ENCODE results near the gene ILDR2. TPM values are rescaled to one million over a fixed set of nuclear protein-coding genes. Genes with fewer than 3 reads are reported as not detected.

The ILDR2 gene
- total and polyA plus RNA-seq, 9 of the 15 experiments (the other 6 are each of a cell fraction or from before 2014, with no cell fraction given) = 0.03 to 0.31 (median 0.18) TPM; not detected in 2

DNA sequence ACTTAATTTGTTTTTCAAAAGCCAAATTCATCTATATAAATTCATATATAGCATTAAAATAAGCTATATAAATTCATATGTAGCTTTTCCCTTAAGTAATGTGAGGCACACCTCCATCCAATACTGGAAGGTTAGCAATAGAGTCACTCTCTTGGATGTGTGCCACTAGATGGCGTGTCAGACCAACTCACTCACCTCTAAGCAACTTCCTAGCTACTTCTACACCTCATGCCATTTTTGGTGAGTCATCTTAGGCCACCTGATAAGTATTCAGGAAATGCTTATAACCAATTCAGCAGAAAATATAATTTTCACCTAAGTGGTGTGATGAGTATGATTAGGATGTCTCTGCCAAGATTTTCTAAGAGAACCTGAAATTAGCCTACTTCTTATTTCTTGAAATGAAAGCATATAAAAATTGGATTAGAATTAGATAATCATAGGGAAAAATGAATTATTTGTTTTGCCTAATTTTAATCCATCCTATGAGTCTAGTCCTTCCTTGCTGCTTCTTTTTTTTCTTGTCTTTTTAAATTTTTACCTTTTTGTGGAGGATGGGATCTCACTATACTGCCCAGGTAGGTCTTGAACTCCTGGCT is 64.8 kb downstream of the ILDR2 start (continued):
- TF ChIP-seq NFE2L1 (tag; IDR thresholded peaks at IDR 0.05; ENCODE audit: borderline replicate concordance, low read depth) (peak; percentile 63), SPI1 (IDR thresholded peaks at IDR 0.05; ENCODE audit: borderline replicate concordance, low read depth, low read length) (0 out of 2 replicates have a peak, but pooled peaks have one; percentile 8), BACH1 (tag; IDR thresholded peaks at IDR 0.05) (peak; percentile 63; the same call in 1 of the 2 replicates), ESRRA (IDR thresholded peaks at IDR 0.05; ENCODE audit: borderline replicate concordance, low read depth) (no peak), IFI16 (CRISPR knock-in tag; IDR thresholded peaks at IDR 0.05) (no peak), PRMT5 (CRISPR knock-in tag; IDR thresholded peaks at IDR 0.05) (no peak), MCM7 (IDR thresholded peaks at IDR 0.05) (no peak), TOE1 (IDR thresholded peaks at IDR 0.05; ENCODE audit: borderline replicate concordance) (no peak), TOE1 (CRISPR knock-in tag; IDR thresholded peaks at IDR 0.05; ENCODE audit: borderline replicate concordance, low read depth) (no peak), CHD2 (IDR thresholded peaks at IDR 0.05; ENCODE audit: low read depth, low read length) (no peak), ZNF79 (CRISPR knock-in tag; IDR thresholded peaks at IDR 0.05; ENCODE audit: low read depth) (no peak), ILK (tag; IDR thresholded peaks at IDR 0.05; ENCODE audit: borderline replicate concordance, low read depth) (no peak), ARID2 (IDR thresholded peaks at IDR 0.05) (peak; percentile 53), MIER1 (IDR thresholded peaks at IDR 0.05; ENCODE audit: low read depth) (0 out of 2 replicates have a peak, but pooled peaks have one; percentile 35), MAFG (tag; conservative IDR thresholded peaks at IDR 0.05) (peak; percentile 97), YY1 (IDR thresholded peaks at IDR 0.05; ENCODE audit: borderline replicate concordance in 1 of 3, control insufficient read depth in 1 of 3, extremely low read depth in 1 of 3, insufficient read depth in 3 of 3, insufficient read length in 1 of 3, insufficient replicate concordance in 2 of 3, low read depth in 1 of 3, low read length in 2 of 3) (peak in 1 of 3 experiments; percentile 43), SMARCA4 (IDR thresholded peaks at IDR 0.05) (peak; percentile 81), ATF7 (IDR thresholded peaks at IDR 0.05) (peak; percentile 74), CTCF (IDR thresholded peaks at IDR 0.05 in 2 of 3, conservative IDR thresholded peaks at IDR 0.05 in 1 of 3; ENCODE audit: insufficient read depth in 2 of 3, low read depth in 1 of 3, low read length in 3 of 3) (peak; percentile 84 to 98 (median 91)), SAFB (IDR thresholded peaks at IDR 0.05; ENCODE audit: borderline replicate concordance, low read depth, low read length) (no peak), ATF1 (CRISPR knock-in tag; IDR thresholded peaks at IDR 0.05) (no peak), ATF1 (tag; IDR thresholded peaks at IDR 0.05) (peak; percentile 43), RB1 (IDR thresholded peaks at IDR 0.05; ENCODE audit: low read depth) (peak; percentile 32; the same call in 1 of the 2 replicates)
- TF ChIP-seq, protein P1, sequence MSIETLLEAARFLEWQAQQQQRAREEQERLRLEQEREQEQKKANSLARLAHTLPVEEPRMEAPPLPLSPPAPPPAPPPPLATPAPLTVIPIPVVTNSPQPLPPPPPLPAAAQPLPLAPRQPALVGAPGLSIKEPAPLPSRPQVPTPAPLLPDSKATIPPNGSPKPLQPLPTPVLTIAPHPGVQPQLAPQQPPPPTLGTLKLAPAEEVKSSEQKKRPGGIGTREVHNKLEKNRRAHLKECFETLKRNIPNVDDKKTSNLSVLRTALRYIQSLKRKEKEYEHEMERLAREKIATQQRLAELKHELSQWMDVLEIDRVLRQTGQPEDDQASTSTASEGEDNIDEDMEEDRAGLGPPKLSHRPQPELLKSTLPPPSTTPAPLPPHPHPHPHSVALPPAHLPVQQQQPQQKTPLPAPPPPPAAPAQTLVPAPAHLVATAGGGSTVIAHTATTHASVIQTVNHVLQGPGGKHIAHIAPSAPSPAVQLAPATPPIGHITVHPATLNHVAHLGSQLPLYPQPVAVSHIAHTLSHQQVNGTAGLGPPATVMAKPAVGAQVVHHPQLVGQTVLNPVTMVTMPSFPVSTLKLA (conservative IDR thresholded peaks at IDR 0.05) = peak in 1 of 2 experiments; percentile 43; a peak in 1 of 4 replicates
- TF ChIP-seq, protein P2, sequence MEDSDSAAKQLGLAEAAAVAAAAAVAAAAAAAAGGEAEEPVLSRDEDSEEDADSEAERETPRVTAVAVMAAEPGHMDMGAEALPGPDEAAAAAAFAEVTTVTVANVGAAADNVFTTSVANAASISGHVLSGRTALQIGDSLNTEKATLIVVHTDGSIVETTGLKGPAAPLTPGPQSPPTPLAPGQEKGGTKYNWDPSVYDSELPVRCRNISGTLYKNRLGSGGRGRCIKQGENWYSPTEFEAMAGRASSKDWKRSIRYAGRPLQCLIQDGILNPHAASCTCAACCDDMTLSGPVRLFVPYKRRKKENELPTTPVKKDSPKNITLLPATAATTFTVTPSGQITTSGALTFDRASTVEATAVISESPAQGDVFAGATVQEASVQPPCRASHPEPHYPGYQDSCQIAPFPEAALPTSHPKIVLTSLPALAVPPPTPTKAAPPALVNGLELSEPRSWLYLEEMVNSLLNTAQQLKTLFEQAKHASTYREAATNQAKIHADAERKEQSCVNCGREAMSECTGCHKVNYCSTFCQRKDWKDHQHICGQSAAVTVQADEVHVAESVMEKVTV (CRISPR knock-in tag; IDR thresholded peaks at IDR 0.05) = peak; percentile 87

Data from K562 (cell line).